Epithelial cell of proximal tubule (primary cell): Measurements from ENCODE around the gene ITPR1. TPM values are rescaled to one million over a fixed set of nuclear protein-coding genes. Genes with fewer than 3 reads are reported as not detected.
A peak's percentile ranks its signal among the peaks of the same experiment; 100 is the strongest.

ENCODE experiments used
- DNase-seq: peaks from one replicate; pipeline ENCODE4 v3.0.0-alpha.2; 2011; ENCODE audit warnings: low read depth
- H3K4me3 ChIP-seq: 2 replicates; pipeline ENCODE4 v1.5.1; 2011; ENCODE audit warnings: low read depth, mild to moderate bottlenecking, low read length
- total RNA-seq: library from RNA; depleted of rRNA; stranded (reverse); fragments of >200 nt; gene quantifications from 2 replicates; pipeline ENCODE4 v1.2.3, GENCODE V29; 2015
- TF ChIP-seq, protein P1 (sequence below): conservative IDR thresholded peaks from 2 replicates; pipeline ENCODE4 v1.5.1; 2012; ENCODE audit warnings: low read depth, mild to moderate bottlenecking, low read length

The ITPR1 gene
- total RNA-seq, 1 donor from 2014 or later: 4.6 TPM

DNA sequence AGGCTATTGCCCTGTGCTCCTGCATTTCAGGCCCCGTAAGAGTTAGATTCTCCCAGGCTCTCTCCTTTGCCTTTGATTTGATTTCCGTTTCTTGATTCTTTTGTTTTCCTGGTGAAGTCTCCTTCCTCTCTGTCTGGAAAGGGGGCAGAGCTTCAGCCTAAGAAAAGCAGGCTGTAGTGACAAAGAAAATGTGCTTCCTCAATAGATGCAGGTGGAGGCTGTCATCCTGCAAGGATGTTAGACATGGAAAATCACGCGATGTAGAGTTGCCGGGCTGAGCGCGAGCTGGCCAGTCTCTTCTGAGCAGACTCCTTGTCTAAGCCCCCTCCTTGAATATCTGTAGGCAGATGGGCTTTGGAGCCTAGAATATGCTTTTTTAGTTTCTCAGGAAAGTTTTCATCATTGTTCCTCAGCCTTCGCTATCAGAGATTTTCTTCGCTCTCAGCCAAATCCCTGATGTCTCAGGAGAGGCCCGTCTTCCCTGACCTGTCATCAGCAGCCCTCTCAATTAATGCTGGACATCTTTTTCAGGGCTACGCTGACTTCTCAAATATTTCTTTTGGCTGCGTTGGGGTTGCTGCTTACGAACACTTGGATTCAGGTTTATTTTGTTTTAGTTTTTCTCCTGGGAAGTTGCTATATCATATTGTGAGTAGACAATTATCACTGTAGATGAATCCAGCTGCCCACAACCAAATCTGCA lies 163.6 kb downstream of the ITPR1 start:
- TF ChIP-seq, protein P1, sequence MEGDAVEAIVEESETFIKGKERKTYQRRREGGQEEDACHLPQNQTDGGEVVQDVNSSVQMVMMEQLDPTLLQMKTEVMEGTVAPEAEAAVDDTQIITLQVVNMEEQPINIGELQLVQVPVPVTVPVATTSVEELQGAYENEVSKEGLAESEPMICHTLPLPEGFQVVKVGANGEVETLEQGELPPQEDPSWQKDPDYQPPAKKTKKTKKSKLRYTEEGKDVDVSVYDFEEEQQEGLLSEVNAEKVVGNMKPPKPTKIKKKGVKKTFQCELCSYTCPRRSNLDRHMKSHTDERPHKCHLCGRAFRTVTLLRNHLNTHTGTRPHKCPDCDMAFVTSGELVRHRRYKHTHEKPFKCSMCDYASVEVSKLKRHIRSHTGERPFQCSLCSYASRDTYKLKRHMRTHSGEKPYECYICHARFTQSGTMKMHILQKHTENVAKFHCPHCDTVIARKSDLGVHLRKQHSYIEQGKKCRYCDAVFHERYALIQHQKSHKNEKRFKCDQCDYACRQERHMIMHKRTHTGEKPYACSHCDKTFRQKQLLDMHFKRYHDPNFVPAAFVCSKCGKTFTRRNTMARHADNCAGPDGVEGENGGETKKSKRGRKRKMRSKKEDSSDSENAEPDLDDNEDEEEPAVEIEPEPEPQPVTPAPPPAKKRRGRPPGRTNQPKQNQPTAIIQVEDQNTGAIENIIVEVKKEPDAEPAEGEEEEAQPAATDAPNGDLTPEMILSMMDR: no peak
- H3K4me3 ChIP-seq: no peak overlapping the region
- DNase-seq: no peak

DNA sequence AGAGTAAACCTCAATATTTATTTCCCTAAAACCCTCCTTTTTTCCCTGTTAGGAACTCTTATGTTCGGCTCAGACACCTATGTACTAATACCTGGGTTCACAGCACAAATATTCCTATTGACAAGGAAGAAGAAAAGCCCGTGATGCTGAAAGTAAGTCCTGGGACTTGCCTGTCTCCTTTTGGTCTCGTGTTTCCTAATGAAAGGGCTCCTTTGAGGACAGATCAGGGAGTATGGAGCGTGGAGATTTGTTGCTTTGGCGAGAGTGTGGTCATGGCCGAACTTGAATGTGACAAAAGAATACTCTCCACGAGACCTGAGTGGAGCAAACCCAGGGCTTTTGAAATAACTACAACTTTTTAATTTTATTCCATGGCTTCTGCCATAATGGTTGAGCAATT lies 167.8 kb downstream of the ITPR1 start:
- DNase-seq: no peak
- TF ChIP-seq, protein P1: no peak

DNA sequence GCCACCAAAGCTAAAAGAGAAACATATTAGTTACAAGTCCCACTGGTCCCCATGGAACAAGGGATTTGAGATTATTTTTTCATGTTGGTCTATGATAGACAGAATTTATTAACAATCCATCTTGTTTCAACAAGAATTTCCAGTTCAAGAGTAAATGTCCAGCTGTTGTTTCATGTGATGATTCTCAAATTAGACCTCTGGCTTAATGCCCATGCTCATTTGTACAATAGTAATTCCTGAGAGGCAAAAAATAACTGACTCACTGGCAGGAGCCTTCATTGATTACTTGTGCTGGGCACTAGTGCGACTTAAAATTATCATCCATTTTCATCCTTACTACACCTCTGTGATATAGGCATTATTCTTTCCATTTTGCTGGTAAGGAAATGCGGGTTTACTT lies 171.3 kb downstream of the ITPR1 start:
- DNase-seq: no peak
- no peak overlapping the region for H3K4me3 ChIP-seq
- TF ChIP-seq, protein P1: no peak

More for the DNA sequence above, 167.8 kb downstream of the ITPR1 start:
- no peak overlapping the region for H3K4me3 ChIP-seq

DNA sequence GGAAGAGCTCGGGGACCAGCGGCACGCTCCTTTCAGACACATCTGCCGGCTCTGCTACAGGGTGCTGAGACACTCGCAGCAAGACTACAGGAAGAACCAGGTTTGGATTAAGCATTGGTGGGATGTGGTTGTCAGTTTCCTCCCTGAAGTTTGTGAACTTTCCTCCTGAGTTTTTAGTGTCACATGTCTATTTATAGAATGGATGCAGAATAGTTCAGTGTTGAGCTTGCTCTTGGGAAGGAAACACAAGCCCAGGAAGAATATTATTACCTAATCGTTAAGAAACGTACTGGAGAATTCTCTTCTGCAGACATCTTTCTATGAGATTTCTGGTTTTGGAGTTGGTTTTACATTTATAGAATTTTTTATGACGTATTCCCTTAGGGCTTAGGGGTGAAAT lies 172.0 kb downstream of the ITPR1 start:
- H3K4me3 ChIP-seq: no peak overlapping the region
- no peak for DNase-seq
- TF ChIP-seq, protein P1: no peak

GRCh38 chr3:4666071-4666470 lies 172.9 kb downstream of the ITPR1 start:
- H3K4me3 ChIP-seq: no peak overlapping the region
- no peak for DNase-seq
- TF ChIP-seq, protein P1: no peak

- no peak overlapping the region for H3K4me3 ChIP-seq
These were observed 177.2 kb downstream of the ITPR1 start for GRCh38 chr3:4670352-4670751.

More at GRCh38 chr3:4670352-4670751, 177.2 kb downstream of the ITPR1 start:
- TF ChIP-seq, protein P1: peak; percentile 48
- no peak for DNase-seq
